Measurements from ENCODE around the gene BCO2. TPM values are rescaled to one million over a fixed set of nuclear protein-coding genes. Genes with fewer than 3 reads are reported as not detected.

Gene BCO2
- total RNA-seq, 2 experiments from 2014 or later: 0.97 to 1.4 TPM

DNA sequence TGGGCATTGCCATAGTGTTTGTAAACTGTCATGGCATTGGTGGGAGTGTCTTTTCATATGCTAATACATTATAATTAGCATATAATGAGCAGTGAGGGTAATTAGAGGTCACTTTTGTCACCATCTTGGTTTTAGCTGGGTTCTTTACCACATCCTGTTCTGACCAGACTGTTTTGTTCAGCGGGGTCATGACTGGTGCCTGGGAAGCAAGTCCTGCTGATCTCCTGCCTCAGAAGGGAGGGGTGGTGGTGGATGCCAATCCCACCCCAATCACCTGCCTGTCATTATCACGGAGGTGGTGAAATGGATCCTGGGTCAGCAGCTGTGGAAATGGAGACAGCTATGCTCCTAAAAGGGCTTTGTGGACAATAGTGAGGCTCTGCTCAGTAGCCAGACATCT lies 42.6 kb upstream of the BCO2 start:
- TF ChIP-seq, protein P1, sequence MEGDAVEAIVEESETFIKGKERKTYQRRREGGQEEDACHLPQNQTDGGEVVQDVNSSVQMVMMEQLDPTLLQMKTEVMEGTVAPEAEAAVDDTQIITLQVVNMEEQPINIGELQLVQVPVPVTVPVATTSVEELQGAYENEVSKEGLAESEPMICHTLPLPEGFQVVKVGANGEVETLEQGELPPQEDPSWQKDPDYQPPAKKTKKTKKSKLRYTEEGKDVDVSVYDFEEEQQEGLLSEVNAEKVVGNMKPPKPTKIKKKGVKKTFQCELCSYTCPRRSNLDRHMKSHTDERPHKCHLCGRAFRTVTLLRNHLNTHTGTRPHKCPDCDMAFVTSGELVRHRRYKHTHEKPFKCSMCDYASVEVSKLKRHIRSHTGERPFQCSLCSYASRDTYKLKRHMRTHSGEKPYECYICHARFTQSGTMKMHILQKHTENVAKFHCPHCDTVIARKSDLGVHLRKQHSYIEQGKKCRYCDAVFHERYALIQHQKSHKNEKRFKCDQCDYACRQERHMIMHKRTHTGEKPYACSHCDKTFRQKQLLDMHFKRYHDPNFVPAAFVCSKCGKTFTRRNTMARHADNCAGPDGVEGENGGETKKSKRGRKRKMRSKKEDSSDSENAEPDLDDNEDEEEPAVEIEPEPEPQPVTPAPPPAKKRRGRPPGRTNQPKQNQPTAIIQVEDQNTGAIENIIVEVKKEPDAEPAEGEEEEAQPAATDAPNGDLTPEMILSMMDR (IDR thresholded peaks at IDR 0.05): no peak
- no peak overlapping the region for H3K27ac Mint-ChIP-seq
- H3K4me3 Mint-ChIP-seq: no peak overlapping the region
- H3K4me1 Mint-ChIP-seq (ENCODE audit: low read depth): no peaks in the 10 kb centered on the region
- no peaks in the 10 kb centered on the region for H3K27me3 Mint-ChIP-seq
- POLR2A ChIA-PET: no interaction called here
- CTCF ChIA-PET: no interaction called here
- DNase-seq: no peak
- ATAC-seq: no peak
- intact Hi-C loops (cut with micrococcal nuclease): no loop called here
- H3K9me3 Mint-ChIP-seq: no peaks in the 10 kb centered on the region
- no peaks in the 10 kb centered on the region for H3K36me3 Mint-ChIP-seq (ENCODE audit: low read depth)

- intact Hi-C loops (cut with micrococcal nuclease): no loop called here
- CTCF ChIA-PET: no interaction called here
- POLR2A ChIA-PET: no interaction called here
- TF ChIP-seq, protein P1 (IDR thresholded peaks at IDR 0.05): no peak
- H3K4me1 Mint-ChIP-seq (ENCODE audit: low read depth): no peaks in the 10 kb centered on the region
- no peaks in the 10 kb centered on the region for H3K27me3 Mint-ChIP-seq
- H3K27ac Mint-ChIP-seq: no peak overlapping the region
- no peak for DNase-seq
- no peaks in the 10 kb centered on the region for H3K9me3 Mint-ChIP-seq
- no peaks in the 10 kb centered on the region for H3K36me3 Mint-ChIP-seq (ENCODE audit: low read depth)
- ATAC-seq: no peak
- no peak overlapping the region for H3K4me3 Mint-ChIP-seq
Observed at GRCh38 chr11:112134473-112134872, 40.8 kb upstream of the BCO2 start.

DNA sequence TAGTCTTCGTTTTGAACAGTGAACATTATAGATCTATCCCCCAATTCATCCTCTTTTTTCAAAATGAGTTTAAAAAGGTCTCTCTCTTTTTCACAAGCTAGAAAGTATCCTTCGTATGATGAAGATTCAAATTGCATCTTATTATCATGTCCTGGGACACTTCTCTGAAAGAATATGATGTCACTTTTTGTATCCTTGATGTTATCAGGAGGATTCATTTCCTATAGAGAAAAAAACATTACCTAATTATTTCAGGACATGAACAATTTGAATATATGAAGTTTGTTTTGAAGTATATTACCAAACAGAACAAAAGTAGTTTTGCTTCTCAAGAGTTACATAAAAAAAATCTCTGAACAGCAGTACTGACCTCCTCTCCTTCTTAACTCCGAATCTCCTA lies 31.7 kb upstream of the BCO2 start:
- CTCF ChIA-PET: interaction anchor here (1.6 kb wide), 1 partner anchor 30 kb away, joined by 3 read pairs; no protein-coding TSS in a partner anchor
- intact Hi-C loops (cut with micrococcal nuclease): no loop called here
- POLR2A ChIA-PET: no interaction called here

GRCh38 chr11:112150517-112150916 lies 24.8 kb upstream of the BCO2 start:
- peaks cover 2% of the 10 kb centered on the region for H3K27me3 Mint-ChIP-seq
- no peak for ATAC-seq
- intact Hi-C loops (cut with micrococcal nuclease): no loop called here
- no peaks in the 10 kb centered on the region for H3K4me1 Mint-ChIP-seq (ENCODE audit: low read depth)
- no peak overlapping the region for H3K4me3 Mint-ChIP-seq
- no peaks in the 10 kb centered on the region for H3K9me3 Mint-ChIP-seq
- H3K36me3 Mint-ChIP-seq (ENCODE audit: low read depth): no peaks in the 10 kb centered on the region
- no peak for DNase-seq
- H3K27ac Mint-ChIP-seq: no peak overlapping the region
- CTCF ChIA-PET: interaction anchor here (0.8 kb wide), 1 partner anchor 129 kb away, joined by 3 read pairs; no protein-coding TSS in a partner anchor
- TF ChIP-seq, protein P1 (IDR thresholded peaks at IDR 0.05): no peak
- POLR2A ChIA-PET: no interaction called here

More for the DNA sequence above, 31.7 kb upstream of the BCO2 start:
- TF ChIP-seq, protein P1 (IDR thresholded peaks at IDR 0.05): no peak
- no peak for ATAC-seq
- Mint-ChIP-seq H3K27me3 (peaks cover 2% of the 10 kb centered on the region), H3K4me3 (no peak overlapping the region), H3K36me3 (ENCODE audit: low read depth) (no peaks in the 10 kb centered on the region), H3K9me3 (peaks cover 5% of the 10 kb centered on the region), H3K4me1 (ENCODE audit: low read depth) (no peaks in the 10 kb centered on the region), H3K27ac (no peak overlapping the region)
- DNase-seq: no peak

GRCh38 chr11:112156153-112156955 lies 19.0 kb upstream of the BCO2 start:
- intact Hi-C loops (cut with micrococcal nuclease): no loop called here
- ATAC-seq (no peak), DNase-seq (no peak)
- no peak overlapping the region for H3K27ac Mint-ChIP-seq
- no peaks in the 10 kb centered on the region for H3K36me3 Mint-ChIP-seq (ENCODE audit: low read depth)
- H3K9me3 Mint-ChIP-seq: no peaks in the 10 kb centered on the region
- H3K4me3 Mint-ChIP-seq: no peak overlapping the region
- peaks cover 2% of the 10 kb centered on the region for H3K4me1 Mint-ChIP-seq (ENCODE audit: low read depth)
- ChIA-PET POLR2A (no interaction called here), CTCF (interaction anchor here (1.1 to 1.3 kb wide), 3 partner anchors 13 to 44 kb away, joined by 3 read pairs; no protein-coding TSS in a partner anchor)
- peaks cover 2% of the 10 kb centered on the region for H3K27me3 Mint-ChIP-seq
- TF ChIP-seq, protein P1 (IDR thresholded peaks at IDR 0.05): no peak
